ENCODE data around the gene EVC2.
A peak's percentile ranks its signal among the peaks of the same experiment; 100 is the strongest.

The EVC2 gene

DNA sequence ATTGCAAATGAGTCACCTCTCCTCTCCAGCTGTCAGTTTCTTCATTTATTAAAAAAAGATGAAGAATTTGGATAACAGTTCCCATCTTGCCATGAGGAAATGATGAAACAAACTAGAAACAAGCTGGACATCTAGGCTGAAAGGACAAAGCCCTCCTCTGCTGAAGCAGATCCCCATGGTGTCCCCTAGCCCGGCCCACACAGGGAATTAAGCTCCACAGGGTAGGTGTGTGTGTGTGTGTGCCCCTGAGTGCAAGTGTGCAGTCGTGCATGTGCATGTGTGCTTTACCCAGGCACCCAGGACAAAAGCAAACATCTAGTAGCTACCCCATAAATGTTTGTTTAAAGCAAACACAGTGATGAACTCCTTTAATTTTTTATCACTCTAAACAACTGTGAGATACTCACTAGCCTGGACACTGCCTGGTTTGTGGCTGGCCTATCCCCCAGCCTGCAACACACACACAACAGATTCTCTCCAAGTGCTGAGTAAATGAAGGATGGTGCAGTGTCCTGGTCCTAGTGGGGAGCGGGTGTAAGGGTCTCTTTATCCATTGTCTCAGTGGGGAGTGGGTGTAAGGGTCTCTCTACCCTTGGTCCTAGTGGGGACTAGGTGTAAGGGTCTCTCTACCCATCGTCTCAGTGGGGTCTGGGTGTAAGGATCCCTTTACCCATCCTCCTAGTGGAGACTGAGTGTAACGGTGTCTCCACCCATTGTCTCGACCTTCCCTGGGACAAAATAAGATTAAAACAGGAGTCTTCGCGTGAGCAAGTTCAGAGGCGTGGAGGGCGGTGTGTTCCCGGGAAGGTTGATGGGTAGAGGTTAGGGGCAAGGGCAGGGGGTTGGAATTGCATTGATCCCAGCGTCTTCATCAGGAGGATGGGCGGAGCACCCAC lies 2.0 kb upstream of the EVC2 start:
- DNase-seq, result no peak

DNA sequence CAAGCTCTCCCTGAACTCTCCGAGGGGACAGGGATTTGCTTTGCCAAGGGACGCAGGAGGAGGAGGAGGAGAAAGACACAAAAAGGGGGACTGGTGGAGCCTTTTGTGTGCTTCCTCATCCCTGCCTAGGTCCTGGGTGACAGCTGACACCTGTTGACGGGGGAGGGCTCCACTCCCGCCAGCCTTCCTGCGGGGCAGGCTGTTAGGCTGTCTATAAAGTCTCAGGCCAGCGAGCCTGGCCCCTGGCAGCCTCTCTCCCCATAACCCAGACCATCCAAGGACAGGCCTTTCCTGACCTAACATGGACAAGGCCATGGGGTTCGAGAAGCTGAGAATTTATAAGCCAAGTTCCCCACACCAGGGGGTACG lies 832 bp upstream of the EVC2 start:
- DNase-seq, result no peak

DNA sequence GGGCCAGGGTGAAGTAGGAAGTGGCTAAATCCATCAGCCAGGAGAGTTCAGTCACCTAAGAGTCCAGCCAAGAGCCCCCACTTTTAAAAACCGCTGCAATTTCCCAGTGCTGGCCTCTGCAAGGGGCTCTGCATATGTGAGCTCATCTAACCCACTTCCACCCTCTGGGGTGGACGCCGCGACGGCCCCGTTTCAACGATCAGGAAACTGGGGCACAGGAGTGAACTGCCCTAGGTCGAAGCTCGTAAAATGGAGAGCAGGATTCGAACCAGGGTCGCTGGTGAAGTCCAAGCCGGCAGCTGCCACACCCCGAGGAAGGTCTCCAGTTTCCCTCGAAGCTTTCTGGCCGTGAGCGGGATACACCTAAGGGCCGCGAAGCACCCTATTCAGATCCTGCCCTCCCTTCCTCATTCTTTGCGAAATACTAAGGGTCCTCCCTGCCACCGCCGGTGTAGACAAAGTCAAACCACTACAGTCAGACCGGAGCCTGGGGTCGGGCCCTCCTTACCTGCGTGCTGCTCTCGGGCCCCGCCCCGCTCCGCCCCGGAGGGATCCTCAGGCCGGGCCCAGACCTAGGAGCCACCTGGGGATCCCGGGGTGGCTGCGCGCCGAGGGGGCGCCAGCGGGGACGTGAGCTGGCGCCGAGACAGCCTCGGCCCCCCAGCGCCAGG lies 446 bp downstream of the EVC2 start:
- DNase-seq, result no peak

DNA sequence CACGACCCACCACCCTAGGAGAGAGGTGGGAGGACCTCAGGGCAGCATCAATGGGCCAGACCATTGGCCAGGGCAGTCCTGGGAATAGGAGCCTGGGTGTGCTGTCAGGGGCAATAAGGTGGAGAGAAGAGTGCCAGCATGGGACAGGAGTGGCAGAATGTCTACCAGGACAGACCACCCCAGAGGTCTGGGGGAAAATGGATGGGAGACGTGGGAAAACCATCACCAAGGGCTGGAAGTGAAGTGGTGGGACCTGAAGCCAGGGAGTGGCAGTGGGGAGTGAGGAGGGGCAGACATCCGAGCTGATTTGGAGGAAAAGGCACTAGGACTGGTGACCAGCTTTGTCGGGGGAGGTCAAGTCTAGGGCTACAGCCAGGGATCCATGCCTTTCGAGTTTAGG lies 993 bp downstream of the EVC2 start:
- DNase-seq, result no peak

DNA sequence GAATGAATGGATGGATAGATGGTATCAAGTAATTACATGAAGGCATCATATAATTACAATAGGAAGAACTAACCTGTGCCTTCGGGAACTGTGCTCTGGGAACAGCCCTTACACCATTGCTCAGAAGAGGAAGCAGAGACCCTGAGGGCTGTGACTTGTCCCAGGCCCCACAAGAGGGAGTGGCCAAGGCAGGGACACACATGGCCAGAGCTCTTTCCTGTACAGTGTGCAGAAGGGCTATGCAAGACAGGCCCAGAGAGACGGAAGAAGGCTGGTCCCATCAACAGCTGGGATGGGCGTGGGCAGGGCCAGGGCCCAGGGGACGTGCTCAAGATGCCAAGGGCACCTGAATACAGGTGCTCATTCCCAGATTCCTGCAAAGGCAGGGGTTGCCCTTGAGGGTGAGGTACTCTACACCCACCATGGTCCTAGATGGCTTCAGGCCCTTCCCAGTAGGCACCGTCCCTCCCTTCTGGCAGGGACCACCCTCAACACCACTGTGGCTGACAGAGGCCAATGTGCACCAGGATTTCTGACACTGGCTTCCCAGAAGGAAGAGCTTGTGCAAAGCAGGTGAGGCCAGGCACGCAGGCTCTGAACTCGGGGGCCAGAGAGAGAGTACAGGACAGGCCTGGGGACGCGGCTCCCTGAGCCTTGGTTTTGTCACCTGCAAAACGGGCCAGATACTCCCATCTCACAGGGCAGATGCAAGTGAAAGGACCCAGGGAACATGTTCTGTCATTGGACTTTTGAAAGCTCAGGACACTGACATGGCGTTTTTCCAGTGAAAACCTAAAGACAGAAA lies 1.7 kb downstream of the EVC2 start:
- no peak for DNase-seq

DNA sequence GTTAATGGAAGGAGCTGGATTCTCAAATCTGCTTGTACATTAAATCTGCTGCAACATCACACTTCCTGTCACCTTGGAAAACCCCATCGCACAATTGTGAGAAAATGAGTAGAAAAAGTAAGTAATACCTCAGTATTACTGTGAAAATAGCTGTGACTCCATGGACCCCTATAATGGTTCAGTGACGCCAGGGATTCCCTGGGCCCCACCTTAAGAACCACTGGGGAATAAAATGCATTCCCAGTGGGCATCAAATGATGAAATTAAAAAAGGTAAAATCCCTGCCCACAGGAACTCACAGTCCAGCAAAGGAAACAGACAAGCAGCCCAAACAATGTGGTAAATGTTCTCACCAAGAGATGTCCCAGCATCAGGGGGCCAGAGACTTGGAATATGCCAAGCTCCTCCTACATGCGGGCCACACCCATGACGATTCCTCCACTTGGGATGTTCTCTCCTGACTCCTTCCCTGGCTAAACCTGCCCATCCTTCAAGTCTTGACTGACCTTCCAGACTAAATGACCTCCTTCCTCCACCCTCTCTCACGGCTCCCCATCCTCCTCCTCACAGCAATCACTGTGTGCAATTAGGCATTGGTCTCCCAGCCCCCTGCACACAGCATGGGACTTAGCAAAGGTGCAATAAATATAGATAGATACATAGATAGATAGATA lies 2.6 kb downstream of the EVC2 start:
- DNase-seq, result no peak

DNA sequence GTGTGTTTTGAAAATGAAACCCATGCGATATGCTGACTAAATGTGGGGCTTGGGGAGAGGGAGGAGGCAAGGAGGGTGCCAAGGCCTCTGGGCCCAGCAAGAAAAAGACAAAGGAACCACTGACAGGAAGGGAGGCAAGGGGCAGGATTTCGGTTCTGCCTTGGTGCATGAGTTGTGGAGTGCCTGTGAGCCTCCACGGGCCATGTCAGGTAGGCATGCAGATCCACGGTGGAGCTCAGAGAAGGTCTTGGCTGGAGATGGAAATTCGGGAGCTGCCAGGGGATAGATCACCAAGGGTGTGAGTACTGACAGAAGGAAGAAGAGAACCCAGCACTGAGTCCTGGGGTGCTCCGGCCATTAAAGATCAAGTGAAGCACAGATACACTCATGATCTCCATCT lies 4.1 kb downstream of the EVC2 start:
- DNase-seq, result no peak

DNA sequence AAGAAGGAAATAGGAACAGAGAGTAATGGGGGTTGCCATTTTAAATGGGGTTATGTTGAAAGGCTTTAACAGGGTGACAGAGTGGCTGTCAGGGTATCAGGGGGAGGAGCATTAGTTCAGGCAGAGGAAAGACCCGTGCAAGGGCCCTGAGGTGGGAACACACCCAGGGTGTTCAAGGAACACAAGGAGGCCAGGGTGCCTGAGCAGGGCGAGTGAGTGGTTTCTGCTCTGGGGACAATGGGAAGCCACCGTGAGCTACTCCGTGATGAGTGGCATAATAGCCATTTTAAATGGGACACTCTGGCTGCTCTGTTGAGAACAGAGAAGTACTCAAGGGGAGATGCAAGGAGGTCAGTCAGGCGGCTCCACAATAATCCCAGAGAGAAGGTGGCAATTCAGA lies 4.5 kb downstream of the EVC2 start:
- no peak for DNase-seq

DNA sequence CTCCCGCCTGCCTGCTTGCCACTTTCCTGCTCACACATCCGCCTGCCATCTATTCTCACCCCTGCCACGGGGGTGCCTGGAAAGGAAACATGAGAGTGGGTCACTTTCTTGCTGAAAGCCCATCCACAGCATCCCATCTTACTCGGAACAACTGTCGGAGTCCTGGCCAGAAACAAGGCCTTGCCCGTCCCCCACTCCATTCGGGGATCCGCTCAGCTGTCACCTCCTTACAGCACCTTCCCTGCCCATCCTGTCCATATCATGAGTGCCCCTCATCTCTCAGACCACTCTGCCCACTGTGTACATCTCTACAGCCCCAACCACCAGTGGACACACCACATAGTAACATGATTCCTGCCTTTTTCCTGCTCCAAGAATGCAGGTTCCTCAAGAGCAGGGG lies 6.4 kb downstream of the EVC2 start:
- no peak for DNase-seq

DNA sequence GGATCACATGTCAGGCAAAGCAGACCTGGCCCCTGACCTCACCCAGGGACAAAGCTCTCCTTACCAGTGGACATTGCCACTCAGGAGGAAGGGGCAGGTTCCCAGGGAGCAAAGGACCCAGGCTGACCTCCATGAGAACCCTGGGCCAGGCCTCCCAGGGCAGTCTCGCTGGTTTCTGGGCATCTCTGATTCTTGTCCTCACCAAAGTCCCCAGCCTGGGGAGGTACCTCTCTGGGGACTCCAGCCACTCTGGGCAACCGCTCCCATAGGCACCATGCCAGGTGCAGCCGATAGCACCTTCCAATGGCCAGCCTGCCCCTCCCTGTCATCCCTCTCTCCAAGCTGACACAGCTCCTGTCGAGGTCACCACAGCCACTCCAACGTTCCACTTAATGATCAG lies 7.9 kb downstream of the EVC2 start:
- peak; percentile 18 for DNase-seq

DNA sequence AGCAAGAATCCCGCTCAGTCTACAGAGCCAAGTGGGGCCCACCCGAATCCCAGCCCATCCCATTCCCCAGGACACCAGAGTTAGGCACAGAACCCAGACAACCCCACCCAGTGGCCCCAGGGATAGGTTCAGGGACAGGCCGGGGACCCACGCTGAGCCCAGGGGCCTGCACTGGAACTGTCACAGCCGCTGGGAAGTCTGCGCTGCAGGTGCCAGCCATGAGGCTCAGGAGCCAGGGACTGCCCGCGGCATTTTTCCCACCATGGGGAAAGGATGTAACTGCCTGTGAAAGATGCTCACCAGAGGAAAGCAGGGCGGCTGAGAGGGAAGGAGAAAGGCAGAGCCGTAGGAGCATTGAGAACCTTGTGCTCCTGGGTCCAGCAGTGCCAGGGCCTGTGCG lies 12.0 kb downstream of the EVC2 start:
- DNase-seq, result no peak

DNA sequence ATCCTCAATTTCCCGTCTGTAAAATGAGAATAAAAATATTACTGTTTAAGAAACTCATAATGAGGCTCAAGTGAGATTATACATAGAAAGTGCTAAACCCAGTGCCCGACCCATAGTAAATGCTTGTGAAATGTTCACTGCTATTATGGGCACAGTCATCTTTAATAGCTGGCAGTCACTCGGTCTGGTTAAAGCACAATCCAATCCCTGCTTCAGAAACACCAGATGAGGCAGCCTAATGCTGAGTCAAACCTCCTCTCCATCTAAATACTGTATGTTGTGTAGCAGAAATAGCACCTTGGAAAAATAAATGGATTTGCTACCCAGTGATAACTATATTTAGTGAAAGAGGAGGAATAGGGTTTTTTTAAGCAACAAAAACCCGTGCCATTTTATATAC lies 14.5 kb downstream of the EVC2 start:
- no peak for DNase-seq

DNA sequence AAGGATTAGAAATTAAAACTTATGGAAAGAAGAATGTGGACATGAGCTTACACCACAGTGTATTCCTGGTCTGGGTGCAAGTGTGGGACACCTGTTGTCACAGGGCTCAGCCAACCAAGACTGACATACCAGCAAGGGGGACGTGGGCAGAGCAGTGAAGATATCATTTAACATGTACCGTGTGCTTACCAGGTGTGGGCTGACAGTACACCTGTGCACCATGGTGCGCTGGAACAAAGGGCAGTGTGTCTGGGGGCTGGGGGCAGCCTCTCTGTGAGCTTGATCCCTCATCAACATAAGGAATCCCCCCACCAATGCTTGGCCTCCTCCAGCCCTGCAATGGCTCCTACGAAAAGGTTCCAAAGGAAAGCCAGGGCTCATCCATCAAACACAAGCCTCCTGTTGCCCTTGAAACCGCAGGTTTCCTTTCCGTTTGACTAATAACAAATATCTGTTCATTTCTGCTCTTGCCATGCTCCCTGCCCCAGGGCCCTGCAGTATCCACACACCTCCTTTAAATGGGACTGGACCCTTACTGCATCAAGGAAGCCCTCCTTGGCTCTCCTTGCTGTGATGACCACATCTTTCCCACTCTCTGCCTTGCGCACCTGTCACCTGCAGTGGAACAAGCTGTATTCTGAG lies 16.7 kb downstream of the EVC2 start:
- no peak for DNase-seq

DNA sequence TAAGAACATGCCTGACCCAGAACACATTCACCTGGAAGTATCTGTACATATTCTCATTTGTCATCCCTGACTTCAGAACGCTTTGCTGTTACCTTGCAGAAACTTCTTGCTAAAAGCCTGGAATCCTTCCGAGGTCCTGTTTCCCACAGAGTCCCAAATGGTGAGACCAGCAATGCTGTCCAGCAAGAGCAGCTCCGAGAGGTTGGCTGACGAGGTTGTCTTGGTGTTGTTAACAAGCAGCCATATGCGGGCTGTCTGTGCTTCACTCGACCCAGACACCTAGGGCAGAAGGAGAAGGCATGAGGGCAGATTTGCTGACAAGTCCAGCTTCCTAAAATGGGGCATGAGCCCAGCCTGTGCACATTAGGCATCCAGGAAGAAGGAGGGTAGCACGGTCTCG lies 19.3 kb downstream of the EVC2 start:
- DNase-seq, result no peak

DNA sequence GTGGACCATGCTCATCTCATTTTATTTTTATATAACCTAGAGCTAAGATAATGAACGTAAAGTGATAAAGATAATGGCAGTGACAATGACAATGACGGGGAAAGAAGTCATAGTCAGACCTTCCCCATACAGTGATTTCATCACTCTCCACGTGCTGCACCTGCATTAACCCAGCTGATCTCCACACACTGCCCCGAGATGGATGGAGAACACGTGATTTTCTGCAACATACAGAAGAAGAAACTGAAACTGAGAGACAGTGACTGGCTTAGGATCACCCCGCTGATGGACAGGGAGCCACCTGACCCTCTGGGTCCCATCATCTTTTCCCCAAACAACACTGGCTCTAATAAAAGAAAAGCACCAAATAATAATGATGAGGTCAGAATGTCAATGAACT lies 22.0 kb downstream of the EVC2 start:
- DNase-seq, result no peak

DNA sequence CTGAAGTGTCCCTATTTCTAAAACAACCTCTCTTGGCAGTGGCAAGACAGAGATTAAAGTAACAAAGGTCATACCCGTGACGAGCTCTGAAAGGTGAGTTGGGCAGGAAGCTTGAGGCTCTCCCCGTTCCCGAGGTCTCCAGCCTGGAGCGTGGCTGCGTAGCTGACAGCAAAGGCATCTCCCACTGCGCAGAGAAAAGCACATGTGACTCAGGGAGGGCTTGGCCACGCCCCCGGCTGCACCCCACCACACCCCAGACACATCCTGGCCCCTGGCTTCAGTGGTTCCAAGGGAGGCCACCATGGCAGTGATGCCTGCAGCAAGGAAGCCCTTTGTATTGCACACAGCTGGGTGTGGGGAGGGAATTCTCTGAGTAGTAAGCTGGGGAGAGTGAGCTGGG lies 23.1 kb downstream of the EVC2 start:
- DNase-seq, result no peak

DNA sequence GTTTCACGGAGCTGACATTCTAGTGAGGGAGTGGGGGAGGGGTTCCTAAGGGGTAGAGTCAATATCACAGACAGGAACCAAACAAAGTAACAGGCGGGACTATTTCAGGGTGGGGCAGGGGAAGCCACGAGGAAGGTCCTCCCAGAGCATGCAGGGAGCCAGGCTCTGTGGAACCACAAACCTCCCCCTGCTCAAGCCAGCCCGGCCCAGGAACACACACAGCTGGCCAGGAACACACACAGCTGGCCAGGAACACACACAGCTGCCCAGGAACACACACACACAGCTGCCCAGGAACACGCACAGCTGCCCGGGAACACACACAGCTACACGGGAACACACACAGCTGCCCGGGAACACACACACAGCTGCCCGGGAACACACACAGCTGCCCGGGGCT lies 24.8 kb downstream of the EVC2 start:
- no peak for DNase-seq

DNA sequence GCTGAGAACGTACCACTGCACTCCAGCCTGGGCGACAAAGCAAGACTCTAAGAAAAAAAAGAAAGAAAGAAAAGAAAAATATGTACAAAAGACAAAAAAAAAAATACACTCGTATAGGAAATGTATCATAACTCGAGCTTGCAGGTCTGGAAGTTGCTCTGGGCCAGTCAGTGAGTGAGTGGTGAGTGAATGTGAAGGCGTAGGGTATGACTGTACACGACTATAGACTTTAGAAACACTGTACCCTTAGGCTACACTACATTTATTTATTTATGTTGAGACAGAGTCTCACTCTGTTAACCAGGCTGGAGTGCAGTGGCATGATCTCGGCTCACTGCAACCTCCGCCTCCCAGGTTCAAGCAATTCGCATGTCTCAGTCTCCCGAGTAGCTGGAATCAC lies 29.4 kb downstream of the EVC2 start:
- no peak for DNase-seq

DNA sequence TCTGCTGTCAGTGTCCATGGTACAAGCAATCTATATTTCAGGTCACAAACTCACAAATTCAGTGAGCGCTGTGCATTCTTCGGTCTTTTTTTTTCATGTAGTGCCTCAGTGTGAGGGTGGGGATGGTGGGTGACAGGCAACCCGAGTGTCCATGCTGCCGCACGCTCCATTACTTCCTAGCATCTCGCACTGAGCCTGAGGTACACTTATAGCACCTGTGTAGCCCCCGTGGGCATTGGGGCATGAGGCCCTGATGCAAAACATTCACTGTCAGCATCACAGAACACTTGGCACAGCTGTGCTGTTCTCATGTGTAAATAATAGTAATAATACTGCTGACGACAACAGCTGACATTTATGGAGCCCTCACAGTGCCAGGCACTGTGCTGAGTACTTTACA lies 31.6 kb downstream of the EVC2 start:
- DNase-seq, result no peak

DNA sequence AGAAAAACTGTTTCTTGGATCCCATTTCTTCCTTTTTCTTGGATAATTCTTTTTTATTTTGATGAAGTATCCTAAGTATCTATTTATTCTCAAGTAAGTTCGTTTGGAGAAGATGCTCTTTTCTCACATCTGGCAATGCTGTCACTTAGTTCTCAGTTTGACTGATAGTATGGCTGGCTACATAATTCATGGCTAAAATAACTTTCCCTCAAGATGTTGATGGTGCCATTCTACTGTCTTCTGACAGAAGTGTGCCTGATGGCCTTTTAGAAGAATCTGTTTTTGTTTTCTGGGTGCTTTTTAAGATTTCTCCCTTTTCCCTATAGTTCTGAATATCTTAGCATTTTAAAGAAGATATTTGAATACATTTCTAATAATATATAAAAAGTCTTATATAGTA lies 41.6 kb downstream of the EVC2 start:
- DNase-seq, result no peak

DNA sequence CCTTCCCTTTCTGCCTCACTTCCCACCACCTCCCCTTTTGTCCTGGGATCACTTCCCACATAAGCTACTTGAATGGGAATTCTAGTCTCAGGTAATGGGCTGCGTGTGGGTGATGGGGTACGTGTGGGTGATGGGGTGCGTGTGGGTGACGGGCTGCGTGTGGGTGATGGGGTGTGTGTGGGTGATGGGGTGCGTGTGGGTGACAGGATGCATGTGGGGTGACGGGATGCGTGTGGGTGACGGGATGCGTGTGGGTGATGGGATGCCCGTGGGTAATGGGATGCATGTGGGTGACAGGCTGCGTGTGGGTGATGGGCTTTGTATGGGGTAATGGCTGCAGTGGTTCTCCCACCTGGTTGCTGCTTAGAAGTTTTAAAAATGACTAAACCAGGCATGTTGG lies 43.6 kb downstream of the EVC2 start:
- DNase-seq, result no peak

DNA sequence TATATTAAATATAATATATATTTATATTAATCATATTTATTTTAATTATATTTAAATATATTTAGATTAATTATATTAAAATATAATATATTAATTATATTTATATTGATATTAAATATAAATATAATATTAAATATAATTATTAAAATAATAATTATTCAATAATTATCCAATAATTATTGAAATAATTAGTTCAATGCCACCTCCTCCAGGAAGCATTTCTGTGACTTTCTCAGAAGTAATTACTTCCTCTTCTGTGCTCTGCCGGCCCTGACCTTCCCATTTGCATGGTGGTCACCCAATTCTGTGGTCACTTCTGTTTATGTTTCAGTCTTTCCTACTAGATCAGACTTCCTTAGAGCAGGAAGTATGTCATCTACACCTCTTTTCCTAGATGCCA lies 45.8 kb downstream of the EVC2 start:
- no peak for DNase-seq

DNA sequence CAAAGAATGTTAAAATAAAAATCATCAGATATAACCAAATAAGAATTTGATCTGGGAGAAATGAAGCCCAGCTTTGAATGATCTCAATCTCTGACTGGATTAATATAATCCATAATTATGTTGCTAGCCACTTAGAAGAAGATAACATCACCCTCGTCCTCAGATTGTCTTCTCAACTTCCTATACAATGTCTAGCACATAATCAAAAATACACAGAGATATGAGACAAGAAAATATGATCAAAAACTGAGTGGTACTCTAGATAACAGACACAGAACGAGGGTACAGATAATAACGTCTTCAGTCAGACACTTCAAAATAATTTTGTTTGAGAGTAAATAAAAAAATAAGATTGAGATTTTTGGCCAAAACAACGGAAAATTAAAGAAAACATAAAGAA lies 47.1 kb downstream of the EVC2 start:
- no peak for DNase-seq

Measured in DMS79 (cell line).